ENCODE data around the gene AHNAK.
"Not testable (repeated sequence)": the region's sequence is repeated elsewhere in the genome, so short reads cannot be mapped to it uniquely, and the experiment has no call there.

DNA sequence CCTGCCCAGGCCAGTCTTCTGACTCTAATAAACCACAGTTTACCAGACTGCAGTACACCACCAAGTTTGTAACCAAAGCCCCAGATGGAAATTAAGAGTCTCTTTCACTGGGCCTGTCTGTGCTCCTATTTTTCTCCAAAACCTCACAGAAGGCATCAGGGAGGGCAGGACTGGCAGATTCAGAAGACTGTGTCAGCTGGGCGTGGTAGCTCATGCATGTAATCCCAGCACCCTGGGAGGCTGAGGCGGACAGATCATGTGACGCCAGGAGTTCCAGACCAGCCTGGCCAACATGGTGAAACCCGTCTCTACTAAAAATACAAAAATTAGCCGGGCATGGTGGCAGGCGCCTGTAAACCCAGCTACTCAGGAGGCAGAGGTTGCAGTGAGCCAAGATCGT is 38.8 kb upstream of the AHNAK start:
- TF ChIP-seq, protein P1, sequence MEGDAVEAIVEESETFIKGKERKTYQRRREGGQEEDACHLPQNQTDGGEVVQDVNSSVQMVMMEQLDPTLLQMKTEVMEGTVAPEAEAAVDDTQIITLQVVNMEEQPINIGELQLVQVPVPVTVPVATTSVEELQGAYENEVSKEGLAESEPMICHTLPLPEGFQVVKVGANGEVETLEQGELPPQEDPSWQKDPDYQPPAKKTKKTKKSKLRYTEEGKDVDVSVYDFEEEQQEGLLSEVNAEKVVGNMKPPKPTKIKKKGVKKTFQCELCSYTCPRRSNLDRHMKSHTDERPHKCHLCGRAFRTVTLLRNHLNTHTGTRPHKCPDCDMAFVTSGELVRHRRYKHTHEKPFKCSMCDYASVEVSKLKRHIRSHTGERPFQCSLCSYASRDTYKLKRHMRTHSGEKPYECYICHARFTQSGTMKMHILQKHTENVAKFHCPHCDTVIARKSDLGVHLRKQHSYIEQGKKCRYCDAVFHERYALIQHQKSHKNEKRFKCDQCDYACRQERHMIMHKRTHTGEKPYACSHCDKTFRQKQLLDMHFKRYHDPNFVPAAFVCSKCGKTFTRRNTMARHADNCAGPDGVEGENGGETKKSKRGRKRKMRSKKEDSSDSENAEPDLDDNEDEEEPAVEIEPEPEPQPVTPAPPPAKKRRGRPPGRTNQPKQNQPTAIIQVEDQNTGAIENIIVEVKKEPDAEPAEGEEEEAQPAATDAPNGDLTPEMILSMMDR (conservative IDR thresholded peaks at IDR 0.05; ENCODE audit: low read length) = not testable (repeated sequence)
- TF ChIP-seq EZH2phosphoT487 (IDR thresholded peaks at IDR 0.05; ENCODE audit: borderline replicate concordance, low read depth, low read length) = not testable (repeated sequence)

Data from OCI-LY7 (cell line).